Muscle layer of colon (tissue), 2 donors: Measurements from ENCODE around the gene NSRP1.
"Not testable (repeated sequence)": the region's sequence is repeated elsewhere in the genome, so short reads cannot be mapped to it uniquely, and the experiment has no call there.

Experiments
- H3K27ac ChIP-seq: one replicate; pipeline ENCODE4 v1.7.0; 2013; ENCODE audit warnings: low read depth, mild to moderate bottlenecking, low read length, moderate library complexity
- H3K27me3 ChIP-seq, 2 donors: one replicate each; pipeline ENCODE4 v1.7.0; 2013; ENCODE audit warnings: low read length in 2 of 2, mild to moderate bottlenecking in 2 of 2; ENCODE audit not compliant: insufficient read depth in 2 of 2, control insufficient read depth in 1 of 2
- H3K36me3 ChIP-seq: one replicate; pipeline ENCODE4 v1.7.0; 2013; ENCODE audit warnings: mild to moderate bottlenecking, low read length; ENCODE audit not compliant: insufficient read depth
- H3K4me1 ChIP-seq: one replicate; pipeline ENCODE4 v1.7.0; 2013; ENCODE audit warnings: mild to moderate bottlenecking, low read length; ENCODE audit not compliant: insufficient read depth
- H3K4me3 ChIP-seq, 2 donors: one replicate each; pipeline ENCODE4 v1.7.0; 2013; ENCODE audit warnings: low read length in 2 of 2, low read depth in 1 of 2, mild to moderate bottlenecking in 1 of 2, moderate library complexity in 1 of 2
- H3K9ac ChIP-seq: one replicate; pipeline ENCODE4 v1.7.0; 2013; ENCODE audit warnings: low read length
- H3K9me3 ChIP-seq: one replicate; pipeline ENCODE4 v1.7.0; 2013; ENCODE audit warnings: mild to moderate bottlenecking, low read length
- donor health status: abdominal sarcoma.
- donor health status: Adenocarcinoma of cecum.

NSRP1 gene, protein sequence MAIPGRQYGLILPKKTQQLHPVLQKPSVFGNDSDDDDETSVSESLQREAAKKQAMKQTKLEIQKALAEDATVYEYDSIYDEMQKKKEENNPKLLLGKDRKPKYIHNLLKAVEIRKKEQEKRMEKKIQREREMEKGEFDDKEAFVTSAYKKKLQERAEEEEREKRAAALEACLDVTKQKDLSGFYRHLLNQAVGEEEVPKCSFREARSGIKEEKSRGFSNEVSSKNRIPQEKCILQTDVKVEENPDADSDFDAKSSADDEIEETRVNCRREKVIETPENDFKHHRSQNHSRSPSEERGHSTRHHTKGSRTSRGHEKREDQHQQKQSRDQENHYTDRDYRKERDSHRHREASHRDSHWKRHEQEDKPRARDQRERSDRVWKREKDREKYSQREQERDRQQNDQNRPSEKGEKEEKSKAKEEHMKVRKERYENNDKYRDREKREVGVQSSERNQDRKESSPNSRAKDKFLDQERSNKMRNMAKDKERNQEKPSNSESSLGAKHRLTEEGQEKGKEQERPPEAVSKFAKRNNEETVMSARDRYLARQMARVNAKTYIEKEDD

GRCh38 chr17:30116661-30117551 lies at the start of gene NSRP1:
NSRP1 (plus strand) TSS chr17:30116816; CDS start chr17:30116844, 28 bp downstream.
- Histone ChIP-seq H3K27me3 (no peaks in the 10 kb centered on the region), H3K27ac (peak within 1 kb of the TSS; percentile 89), H3K36me3 (peaks cover 6% of the 10 kb centered on the region), H3K4me3 (peak within 1 kb of the TSS; percentile 55 to 81), H3K9ac (peak within 1 kb of the TSS; percentile 63), H3K9me3 (no peaks in the 10 kb centered on the region), H3K4me1 (peaks cover 15% of the 10 kb centered on the region)

DNA sequence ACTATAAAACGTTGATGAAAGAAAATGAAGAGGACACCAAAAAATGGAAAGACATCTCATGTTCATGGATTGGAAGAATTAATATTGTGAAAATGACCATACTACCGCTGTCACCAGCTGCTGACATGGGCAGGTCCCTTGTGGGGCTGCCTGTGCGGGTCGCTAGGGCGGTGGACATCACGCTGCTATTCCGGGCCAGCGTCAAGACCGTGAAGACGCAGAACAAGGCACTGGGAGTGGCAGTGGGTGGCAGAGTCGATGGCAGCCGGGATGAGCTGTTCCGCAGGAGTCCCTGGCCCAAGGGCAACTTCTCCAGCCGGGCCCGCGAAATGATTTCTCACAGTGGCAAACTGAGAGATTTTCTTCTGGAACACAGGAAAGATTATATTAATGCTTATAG lies 48.2 kb upstream of the NSRP1 start:
- no peaks in the 10 kb centered on the region for H3K36me3 ChIP-seq
- peaks cover 7% of the 10 kb centered on the region for H3K9me3 ChIP-seq
- H3K4me1 ChIP-seq: no peaks in the 10 kb centered on the region
- no peaks in the 10 kb centered on the region for H3K27me3 ChIP-seq
- no peak overlapping the region for H3K4me3 ChIP-seq
- H3K27ac ChIP-seq: no peak overlapping the region
- no peak overlapping the region for H3K9ac ChIP-seq

DNA sequence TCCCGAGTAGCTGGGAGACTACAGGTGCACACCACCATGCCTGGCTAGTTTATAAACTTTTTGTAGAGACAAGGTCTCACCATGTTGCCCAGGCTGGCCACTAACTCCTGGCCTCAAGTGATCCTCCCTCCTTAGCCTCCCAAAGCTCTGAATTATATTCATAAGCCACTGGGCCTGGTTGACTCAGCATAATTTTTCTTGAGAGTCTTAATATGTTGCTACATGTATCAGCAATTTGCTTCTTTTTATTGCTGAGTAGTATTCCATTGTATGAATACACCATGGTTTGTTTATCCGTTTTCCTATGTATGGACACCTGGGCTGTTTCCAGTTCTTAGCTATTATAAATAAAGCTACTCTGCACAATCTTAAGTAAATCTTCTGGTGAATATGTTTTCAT lies 42.4 kb upstream of the NSRP1 start:
- Histone ChIP-seq H3K9me3 (no peaks in the 10 kb centered on the region), H3K4me1 (no peaks in the 10 kb centered on the region)

GRCh38 chr17:30074730-30075129 lies 41.9 kb upstream of the NSRP1 start:
- Histone ChIP-seq H3K27ac (no peak overlapping the region), H3K4me1 (no peaks in the 10 kb centered on the region), H3K9ac (no peak overlapping the region), H3K9me3 (no peaks in the 10 kb centered on the region), H3K27me3 (no peaks in the 10 kb centered on the region), H3K36me3 (no peaks in the 10 kb centered on the region), H3K4me3 (no peak overlapping the region)

More for the DNA sequence above, 42.4 kb upstream of the NSRP1 start:
- Histone ChIP-seq H3K36me3 (no peaks in the 10 kb centered on the region), H3K27ac (no peak overlapping the region), H3K27me3 (no peaks in the 10 kb centered on the region), H3K4me3 (no peak overlapping the region), H3K9ac (no peak overlapping the region)

- H3K4me3 ChIP-seq: no peak overlapping the region
- no peaks in the 10 kb centered on the region for H3K36me3 ChIP-seq
- H3K27ac ChIP-seq: no peak overlapping the region
- H3K4me1 ChIP-seq: no peaks in the 10 kb centered on the region
- H3K27me3 ChIP-seq: no peaks in the 10 kb centered on the region
- H3K9ac ChIP-seq: no peak overlapping the region
- H3K9me3 ChIP-seq: no peaks in the 10 kb centered on the region
These were observed 33.8 kb upstream of the NSRP1 start for GRCh38 chr17:30082773-30083172.

DNA sequence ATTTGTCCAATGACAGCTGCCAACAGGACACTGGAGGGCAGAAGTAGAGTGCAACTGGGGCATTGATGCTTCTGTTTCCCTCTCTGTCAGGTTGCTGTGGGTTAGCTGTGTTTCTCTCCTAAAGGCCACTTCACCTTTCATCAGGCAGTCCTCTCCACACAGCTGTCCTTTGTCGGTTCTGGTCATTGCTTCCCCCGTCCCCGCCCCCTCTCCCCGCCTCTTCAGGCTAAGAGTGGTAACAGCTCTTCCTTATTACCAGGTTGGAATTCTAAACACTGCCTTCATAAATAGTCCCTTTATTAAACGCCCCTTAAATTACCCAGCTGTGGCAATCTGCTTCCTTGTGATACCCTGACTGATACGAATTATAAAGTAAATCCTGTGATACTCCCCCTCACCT lies 31.8 kb upstream of the NSRP1 start:
- H3K27me3 ChIP-seq: peaks cover 0 to 4% of the 10 kb centered on the region in 2 donors
- no peak overlapping the region for H3K9ac ChIP-seq
- no peaks in the 10 kb centered on the region for H3K9me3 ChIP-seq
- no peak overlapping the region for H3K4me3 ChIP-seq
- no peak overlapping the region for H3K27ac ChIP-seq
- no peaks in the 10 kb centered on the region for H3K4me1 ChIP-seq
- H3K36me3 ChIP-seq: no peaks in the 10 kb centered on the region

GRCh38 chr17:30086896-30087295 lies 29.7 kb upstream of the NSRP1 start:
- Histone ChIP-seq H3K36me3 (no peaks in the 10 kb centered on the region), H3K27ac (no peak overlapping the region), H3K27me3 (peaks cover 0 to 4% of the 10 kb centered on the region in 2 donors), H3K4me1 (no peaks in the 10 kb centered on the region), H3K9me3 (no peaks in the 10 kb centered on the region), H3K9ac (no peak overlapping the region), H3K4me3 (no peak overlapping the region)

DNA sequence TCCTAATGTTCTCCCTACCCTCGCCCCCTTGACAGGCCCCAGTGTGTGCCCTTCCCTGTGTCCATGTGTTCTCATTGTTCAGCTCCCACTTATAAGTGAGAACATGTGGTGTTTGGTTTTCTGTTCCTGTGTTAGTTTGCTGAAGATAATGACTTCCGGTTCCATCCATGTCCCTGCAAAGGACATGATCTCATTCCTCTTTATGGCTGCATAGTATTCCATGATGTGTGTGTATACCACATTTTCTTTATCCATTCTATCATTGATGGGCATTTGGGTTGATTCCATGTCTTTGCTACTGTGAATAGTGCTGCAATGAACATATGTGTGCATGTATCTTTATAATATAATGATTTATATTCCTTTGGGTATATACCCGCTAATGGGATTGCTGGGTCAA lies 29.2 kb upstream of the NSRP1 start:
- not testable (repeated sequence) for H3K4me3 ChIP-seq, H3K36me3 ChIP-seq, H3K4me1 ChIP-seq, H3K27me3 ChIP-seq, H3K27ac ChIP-seq, H3K9me3 ChIP-seq, H3K9ac ChIP-seq

DNA sequence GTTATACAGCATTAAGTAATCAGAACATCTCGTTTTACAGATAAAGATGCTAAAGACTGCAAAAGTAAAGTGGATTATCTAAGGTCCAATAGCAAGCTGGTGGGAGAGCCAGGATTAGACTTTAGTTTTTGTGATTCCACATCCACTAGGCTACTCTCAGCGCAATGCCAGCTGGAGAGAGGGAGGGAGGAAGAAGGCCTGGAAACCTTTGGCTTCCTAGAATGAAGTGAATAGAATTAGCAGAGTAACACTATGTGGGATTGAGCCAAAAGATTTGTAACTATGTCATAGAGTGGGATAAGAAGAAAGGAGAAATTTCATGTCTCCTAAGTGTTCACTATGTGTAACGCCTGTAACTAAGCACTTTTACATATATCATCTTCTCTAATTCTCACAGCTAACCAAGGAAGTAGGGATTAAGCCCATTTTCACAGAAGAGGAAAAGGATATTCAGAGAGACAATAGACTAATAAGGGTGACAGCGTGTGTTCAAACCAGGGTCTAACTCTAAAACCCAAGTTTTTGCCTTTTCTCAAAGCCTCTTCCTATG lies 25.4 kb upstream of the NSRP1 start:
- H3K4me3 ChIP-seq: no peak overlapping the region
- H3K27ac ChIP-seq: no peak overlapping the region
- no peaks in the 10 kb centered on the region for H3K4me1 ChIP-seq
- no peak overlapping the region for H3K9ac ChIP-seq
- no peaks in the 10 kb centered on the region for H3K9me3 ChIP-seq
- H3K27me3 ChIP-seq: peaks cover 0 to 4% of the 10 kb centered on the region in 2 donors
- H3K36me3 ChIP-seq: no peaks in the 10 kb centered on the region

DNA sequence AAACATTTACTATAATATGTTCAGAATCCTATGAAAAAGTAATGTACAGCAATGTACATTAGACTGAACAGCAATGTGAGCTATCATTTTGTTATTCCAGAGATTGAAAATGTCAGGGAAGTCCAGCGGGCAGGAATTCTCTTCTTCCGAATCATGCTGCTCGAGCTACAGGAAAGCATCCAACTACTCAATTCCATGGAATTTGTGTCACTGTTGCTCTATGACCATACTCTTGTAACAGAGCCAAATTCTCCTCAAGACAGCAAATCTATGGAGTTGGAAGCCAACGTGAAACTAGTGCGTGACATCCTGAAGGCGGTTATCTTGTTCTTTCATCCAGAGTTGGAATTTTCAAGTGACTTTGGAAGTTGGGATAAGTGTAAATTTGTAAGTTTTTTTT lies 24.8 kb upstream of the NSRP1 start:
- peaks cover 0 to 4% of the 10 kb centered on the region in 2 donors for H3K27me3 ChIP-seq
- H3K9me3 ChIP-seq: no peaks in the 10 kb centered on the region
- H3K9ac ChIP-seq: no peak overlapping the region
- H3K4me3 ChIP-seq: no peak overlapping the region
- no peak overlapping the region for H3K27ac ChIP-seq
- no peaks in the 10 kb centered on the region for H3K4me1 ChIP-seq
- H3K36me3 ChIP-seq: no peaks in the 10 kb centered on the region

GRCh38 chr17:30092886-30093285 lies 23.7 kb upstream of the NSRP1 start:
- H3K9ac ChIP-seq: no peak overlapping the region
- H3K9me3 ChIP-seq: no peaks in the 10 kb centered on the region
- no peaks in the 10 kb centered on the region for H3K36me3 ChIP-seq
- no peaks in the 10 kb centered on the region for H3K4me1 ChIP-seq
- no peak overlapping the region for H3K27ac ChIP-seq
- no peak overlapping the region for H3K4me3 ChIP-seq
- H3K27me3 ChIP-seq: peaks cover 0 to 4% of the 10 kb centered on the region in 2 donors
